HepG2 (cell line): Measurements from ENCODE around the gene TMEM14B. TPM values are rescaled to one million over a fixed set of nuclear protein-coding genes. Genes with fewer than 3 reads are reported as not detected.

ENCODE experiments used
- ATAC-seq: fragments of 200-7000 bp; cut with Tn5 transposase; 3 replicates; pipeline ENCODE4 v1.9.1; 2020; ENCODE audit warnings: mild to moderate bottlenecking, moderate library complexity
- BruUV-seq: library from RNA; stranded (reverse); fragments of 400-500 nt; replicated peaks from 2 replicates; lab custom pipeline; 2021; lab: Mats Ljungman, UMichigan
- CTCF ChIA-PET: fragments of 300-600 bp; formaldehyde crosslinking; extraction: SDS; loops from one replicate; lab custom pipeline; 2021; ENCODE audit warnings: low total read pairs, inconsistent platforms, low intra/inter-chr PET ratio; lab: Yijun Ruan, JAX
- POLR2A ChIA-PET: fragments of 350-600 bp; sonication (Branson Sonifier 250); formaldehyde crosslinking; loops from one replicate; lab custom pipeline; 2020; ENCODE audit warnings: antibody characterized with exemption, inconsistent platforms; lab: Yijun Ruan, JAX
- DNase-seq: peaks from one replicate; pipeline ENCODE4 v3.0.0-alpha.2; 2015; ENCODE audit warnings: low spot score
- FAIRE-seq: peaks from 3 replicates; lab custom pipeline; 2011; peaks lifted over from hg19 to GRCh38; lab: Jason Lieb, UNC
- H2AFZ ChIP-seq: one replicate; pipeline ENCODE4 v1.6.1; 2011; ENCODE audit warnings: low read length, inconsistent platforms
- H3K27ac ChIP-seq: fragments of 300-600 bp; 3 replicates; pipeline ENCODE4 v1.8.0; 2011; ENCODE audit warnings: mixed run types, mild to moderate bottlenecking, mixed read lengths, low read length, inconsistent platforms; ENCODE audit not compliant: insufficient read depth; ENCODE audit errors: extremely low read length
- H3K27me3 ChIP-seq, 2 experiments: fragments of 200-600 bp in 1 of 2; 2 replicates in 1 of 2; 3 replicates in 1 of 2; pipeline versions ENCODE4 v1.6.0 to v1.8.0; 2011; ENCODE audit warnings: low read length in 2 of 2, mild to moderate bottlenecking in 2 of 2, moderate library complexity in 2 of 2, inconsistent platforms in 1 of 2; ENCODE audit not compliant: insufficient read depth in 2 of 2, control insufficient read depth in 1 of 2
- H3K36me3 ChIP-seq, 2 experiments: fragments of 200-600 bp in 1 of 2; replicated peaks in 1 of 2; 2 replicates in 1 of 2; 3 replicates in 1 of 2; pipeline versions ENCODE4 v1.5.1 to v1.8.0; 2011; ENCODE audit warnings: low read length in 2 of 2, inconsistent platforms in 1 of 2; ENCODE audit not compliant: insufficient read depth in 2 of 2, control insufficient read depth in 1 of 2
- H3K4me1 ChIP-seq: 2 replicates; pipeline ENCODE4 v1.5.1; 2012; ENCODE audit warnings: low read length, inconsistent platforms; ENCODE audit not compliant: insufficient read depth
- H3K4me2 ChIP-seq: 2 replicates; pipeline ENCODE4 v1.6.0; 2011; ENCODE audit warnings: low read depth, low read length, inconsistent platforms
- H3K4me3 ChIP-seq, 3 experiments: fragments of 200-600 bp in 1 of 3; sonication (generic), shearing (Covaris generic) in 1 of 3; replicated peaks in 1 of 3; 2 replicates each; pipeline ENCODE4 v1.5.1; 2011 to 2016; ENCODE audit warnings: low read length in 3 of 3, inconsistent platforms in 2 of 3, low read depth in 2 of 3, mild to moderate bottlenecking in 2 of 3, control low read depth in 1 of 3, mixed read lengths in 1 of 3; ENCODE audit not compliant: insufficient read depth in 1 of 3
- H3K79me2 ChIP-seq: one replicate; pipeline ENCODE4 v1.6.1; 2011; ENCODE audit warnings: low read length, inconsistent platforms; ENCODE audit not compliant: insufficient read depth
- H3K9ac ChIP-seq: 2 replicates; pipeline ENCODE4 v1.6.0; 2011; ENCODE audit warnings: mild to moderate bottlenecking, low read depth, low read length, inconsistent platforms; ENCODE audit not compliant: insufficient read depth
- H3K9me3 ChIP-seq: 2 replicates; pipeline ENCODE4 v1.5.1; 2012; ENCODE audit warnings: mild to moderate bottlenecking, low read length
- H4K20me1 ChIP-seq: 2 replicates; pipeline ENCODE4 v1.6.0; 2011; ENCODE audit warnings: inconsistent platforms, mild to moderate bottlenecking, low read length, moderate library complexity; ENCODE audit not compliant: insufficient read depth
- NPAS2 ChIP-seq: sonication (generic); formaldehyde crosslinking; IDR thresholded peaks from 2 replicates; pipeline ENCODE4 v1.8.0; 2022; ENCODE audit warnings: mild to moderate bottlenecking, missing genetic modification reagents, borderline replicate concordance
- RARG ChIP-seq: sonication (generic); formaldehyde crosslinking; IDR thresholded peaks from 2 replicates; pipeline ENCODE4 v1.4.0; 2020; ENCODE audit warnings: low read depth, mild to moderate bottlenecking, missing genetic modification reagents
- ZHX2 ChIP-seq, 2 experiments: sonication (generic) in 1 of 2; formaldehyde crosslinking in 1 of 2; IDR thresholded peaks; 2 replicates each; pipeline versions ENCODE4 v1.6.1 to v1.9.0; 2014 to 2022; ENCODE audit warnings: antibody characterized with exemption in 1 of 2, borderline replicate concordance in 1 of 2, inconsistent platforms in 1 of 2, low read depth in 1 of 2, missing genetic modification reagents in 1 of 2
- ZNF256 ChIP-seq: sonication (generic); formaldehyde crosslinking; conservative IDR thresholded peaks from 2 replicates; pipeline ENCODE4 v1.4.0; 2020; ENCODE audit warnings: missing genetic modification reagents
- ZNF281 ChIP-seq: sonication (generic); formaldehyde crosslinking; IDR thresholded peaks from 2 replicates; pipeline ENCODE4 v1.4.0; 2020; ENCODE audit warnings: missing genetic modification reagents, borderline replicate concordance
- WGBS: methylation state at CpG from one replicate; pipeline ENCODE4 v1.1.6; 2017; ENCODE audit warnings: low lambda C conversion rate; 5-methylcytosine and 5-hydroxymethylcytosine counted together
- in situ Hi-C: cut with HindIII; loops from 2 replicates; pipeline ENCODE4 v1.10.0; 2017; ENCODE audit warnings: low pct_unique_long_range_greater_than_20kb; ENCODE audit not compliant: extremely low pct_ligation_motif_present
- intact Hi-C: fragments of 100-400 bp; cut with micrococcal nuclease; formaldehyde crosslinking; loops from one replicate; pipeline ENCODE4 v1.10.0; 2022; ENCODE audit not compliant: unreplicated experiment
- polyA plus RNA-seq, 8 experiments: library from polyadenylated mRNA; depleted of rRNA in 3 of 8; stranded (reverse) in 7 of 8; unstranded in 1 of 8; fragments of >200 nt; fragmentation: Illumina TruSeq in 4 of 8; extraction: Trizol in 4 of 8; gene quantifications; 2 replicates each; pipeline versions ENCODE4 v1.2.1 to v1.2.3, GENCODE V29; 2011 to 2016; ENCODE audit warnings: low read depth in 4 of 8, missing spikeins in 1 of 8, mixed read lengths in 1 of 8; ENCODE audit not compliant: insufficient read depth in 1 of 8
- total RNA-seq, 5 experiments: library from RNA; depleted of rRNA; stranded (reverse); fragments of >200 nt; fragmentation: Illumina TruSeq; extraction: Trizol; gene quantifications; 2 replicates each; pipeline ENCODE4 v1.2.3, GENCODE V29; 2016; ENCODE audit warnings: low read depth in 1 of 5
- TF ChIP-seq, protein P1 (sequence below): sonication (generic); formaldehyde crosslinking; conservative IDR thresholded peaks from 2 replicates; pipeline ENCODE4 v1.8.0; 2022; ENCODE audit warnings: mild to moderate bottlenecking, moderate library complexity, missing genetic modification reagents

The TMEM14B gene
- total and polyA plus RNA-seq, 2 of the 13 experiments (the other 11 are each of a cell fraction or from before 2014, with no cell fraction given): 133 to 200 TPM

DNA sequence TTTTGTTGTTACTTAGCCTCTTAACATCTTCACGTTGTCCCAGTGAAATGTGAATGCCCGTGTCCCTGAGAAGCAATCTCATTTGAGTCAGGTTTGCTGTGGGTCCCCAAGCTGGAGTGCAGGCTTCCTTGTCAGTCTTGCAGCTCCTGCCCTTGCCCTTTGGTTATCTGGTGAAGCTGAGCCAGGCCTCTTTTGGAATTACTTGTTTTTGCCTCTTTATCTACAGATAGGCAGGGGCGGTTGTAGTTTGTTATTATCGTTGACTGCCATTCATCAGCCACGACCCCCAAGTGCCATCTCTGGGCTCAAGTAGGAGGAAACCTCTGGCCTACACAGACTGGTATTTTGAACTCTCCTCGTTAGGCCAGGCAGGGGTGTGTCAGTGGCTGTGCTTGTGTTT is 22.6 kb upstream of the TMEM14B start:
- DNase-seq: no peak
- intact Hi-C loops: no loop called here
- H3K4me2 ChIP-seq: peak overlapping the region; percentile 73; the same call in 1 of the 2 replicates
- TF ChIP-seq, protein P1, sequence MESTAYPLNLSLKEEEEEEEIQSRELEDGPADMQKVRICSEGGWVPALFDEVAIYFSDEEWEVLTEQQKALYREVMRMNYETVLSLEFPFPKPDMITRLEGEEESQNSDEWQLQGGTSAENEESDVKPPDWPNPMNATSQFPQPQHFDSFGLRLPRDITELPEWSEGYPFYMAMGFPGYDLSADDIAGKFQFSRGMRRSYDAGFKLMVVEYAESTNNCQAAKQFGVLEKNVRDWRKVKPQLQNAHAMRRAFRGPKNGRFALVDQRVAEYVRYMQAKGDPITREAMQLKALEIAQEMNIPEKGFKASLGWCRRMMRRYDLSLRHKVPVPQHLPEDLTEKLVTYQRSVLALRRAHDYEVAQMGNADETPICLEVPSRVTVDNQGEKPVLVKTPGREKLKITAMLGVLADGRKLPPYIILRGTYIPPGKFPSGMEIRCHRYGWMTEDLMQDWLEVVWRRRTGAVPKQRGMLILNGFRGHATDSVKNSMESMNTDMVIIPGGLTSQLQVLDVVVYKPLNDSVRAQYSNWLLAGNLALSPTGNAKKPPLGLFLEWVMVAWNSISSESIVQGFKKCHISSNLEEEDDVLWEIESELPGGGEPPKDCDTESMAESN (CRISPR knock-in tag): no peak
- no peak for TF ChIP-seq NPAS2
- TF ChIP-seq ZHX2 (IDR thresholded peaks at IDR 0.05; ENCODE audit: low read depth): no peak
- no peak for TF ChIP-seq ZHX2 (CRISPR knock-in tag; IDR thresholded peaks at IDR 0.05; ENCODE audit: borderline replicate concordance)
- TF ChIP-seq RARG (CRISPR knock-in tag): no peak
- no peak for TF ChIP-seq ZNF281
- no peak for TF ChIP-seq ZNF256 (CRISPR knock-in tag)

More for the DNA sequence above, 22.6 kb upstream of the TMEM14B start:
- no peak for FAIRE-seq
- Histone ChIP-seq H3K9ac (no peak overlapping the region), H3K79me2 (peaks cover 25% of the 10 kb centered on the region), H3K4me1 (peaks cover 34% of the 10 kb centered on the region), H3K36me3 (peaks cover 12 to 37% of the 10 kb centered on the region in 2 experiments), H3K4me3 (no peak overlapping the region), H3K27ac (no peak overlapping the region), H3K27me3 (no peaks in the 10 kb centered on the region), H4K20me1 (no peaks in the 10 kb centered on the region), H2AFZ (no peak overlapping the region), H3K9me3 (no peaks in the 10 kb centered on the region)
- ATAC-seq: no peak
- ChIA-PET POLR2A (interaction anchor here (1.0 to 6.6 kb wide), 3 partner anchors 8 to 219 kb away, joined by 3 to 332 read pairs (median 6); partner anchors contain the start of gene TMEM14B), CTCF (no interaction called here)
- no TSS peak for BruUV-seq
- 92% methylated on average over 6 of the region's 6 CpGs for WGBS
- in situ Hi-C loops: no loop called here
